A673 (cell line): ENCODE measurements around the gene TAS2R38.

Experiments used
- CTCF ChIP-seq: fragments of 300-800, 200-600 bp; sonication (generic); conservative IDR thresholded peaks from 2 replicates; pipeline ENCODE4 v1.5.1; 2017; ENCODE audit warnings: low read depth, mild to moderate bottlenecking, antibody characterized with exemption, low read length, moderate library complexity, mixed read lengths
- EZH2 ChIP-seq: fragments of 200-600 bp; sonication (generic); IDR thresholded peaks from 2 replicates; pipeline ENCODE4 v1.6.1; 2017; ENCODE audit warnings: borderline replicate concordance, low read depth, mild to moderate bottlenecking, mixed read lengths, antibody characterized with exemption, low read length; ENCODE audit not compliant: poor library complexity, severe bottlenecking

- TF ChIP-seq CTCF (no peak), EZH2 (no peak)
Observed at GRCh38 chr7:141992688-141993087, 19.1 kb upstream of the TAS2R38 start.
